DOHH2 (cell line): Measurements from ENCODE around the gene RGS7.
"Not testable (repeated sequence)": the region's sequence is repeated elsewhere in the genome, so short reads cannot be mapped to it uniquely, and the experiment has no call there.

ENCODE experiments used
- H3F3A ChIP-seq: fragments of 200-600 bp; sonication (generic), shearing (Covaris generic); 2 replicates; pipeline ENCODE4 v1.6.0; 2016; ENCODE audit warnings: antibody characterized with exemption, mild to moderate bottlenecking; ENCODE audit not compliant: control insufficient read depth, insufficient read depth
- H3K27ac ChIP-seq: fragments of 200-600 bp; sonication (generic); 2 replicates; pipeline ENCODE4 v1.5.1; 2014; ENCODE audit warnings: low read depth, mild to moderate bottlenecking, low read length, moderate library complexity
- H3K27me3 ChIP-seq: fragments of 200-600 bp; sonication (generic); 2 replicates; pipeline ENCODE4 v1.6.1; 2014; ENCODE audit warnings: mild to moderate bottlenecking, low read length, mixed read lengths; ENCODE audit not compliant: control insufficient read depth
- H3K36me3 ChIP-seq: fragments of 200-600 bp; sonication (generic); 2 replicates; pipeline ENCODE4 v1.6.1; 2014; ENCODE audit warnings: mild to moderate bottlenecking, low read length, moderate library complexity, mixed read lengths; ENCODE audit not compliant: control insufficient read depth
- H3K4me1 ChIP-seq: fragments of 200-600 bp; sonication (generic); 2 replicates; pipeline ENCODE4 v1.6.1; 2014; ENCODE audit warnings: mild to moderate bottlenecking, low read length, mixed read lengths; ENCODE audit not compliant: control insufficient read depth
- H3K4me2 ChIP-seq: fragments of 200-600 bp; sonication (generic); 2 replicates; pipeline ENCODE4 v1.6.0; 2014; ENCODE audit warnings: mild to moderate bottlenecking, low read length, moderate library complexity
- H3K4me3 ChIP-seq: fragments of 200-600 bp; sonication (generic); 2 replicates; pipeline ENCODE4 v1.5.1; 2014; ENCODE audit warnings: mild to moderate bottlenecking, low read length, mixed read lengths
- H3K79me2 ChIP-seq: fragments of 200-600 bp; sonication (generic); 2 replicates; pipeline ENCODE4 v1.6.1; 2014; ENCODE audit warnings: mild to moderate bottlenecking, low read length, mixed read lengths; ENCODE audit not compliant: control insufficient read depth
- H3K9me2 ChIP-seq: fragments of 200-600 bp; sonication (generic); replicated peaks from 2 replicates; pipeline ENCODE4 v1.6.1; 2014; ENCODE audit warnings: mild to moderate bottlenecking, low read length, mixed read lengths; ENCODE audit not compliant: control insufficient read depth
- H3K9me3 ChIP-seq: fragments of 200-600 bp; sonication (generic); 2 replicates; pipeline ENCODE4 v1.6.1; 2014; ENCODE audit warnings: antibody characterized with exemption, low read length, mixed read lengths; ENCODE audit not compliant: control insufficient read depth, insufficient read depth
- H4K20me1 ChIP-seq: fragments of 200-600 bp; sonication (generic); 2 replicates; pipeline ENCODE4 v1.6.0; 2014; ENCODE audit warnings: low read depth, mild to moderate bottlenecking, antibody characterized with exemption, low read length, moderate library complexity; ENCODE audit not compliant: control insufficient read depth, insufficient read depth
- EZH2phosphoT487 ChIP-seq: fragments of 200-600 bp; sonication (generic); IDR thresholded peaks from 2 replicates; pipeline ENCODE4 v1.6.1; 2017; ENCODE audit warnings: borderline replicate concordance, mild to moderate bottlenecking, antibody characterized with exemption, low read length, moderate library complexity, mixed read lengths
- TF ChIP-seq, protein P1 (sequence below): fragments of 200-600 bp; sonication (generic); IDR thresholded peaks from one replicate; pipeline ENCODE4 v1.5.1; 2014; ENCODE audit warnings: antibody characterized with exemption, mild to moderate bottlenecking, low read depth, low read length; ENCODE audit not compliant: poor library complexity, severe bottlenecking

The RGS7 gene

DNA sequence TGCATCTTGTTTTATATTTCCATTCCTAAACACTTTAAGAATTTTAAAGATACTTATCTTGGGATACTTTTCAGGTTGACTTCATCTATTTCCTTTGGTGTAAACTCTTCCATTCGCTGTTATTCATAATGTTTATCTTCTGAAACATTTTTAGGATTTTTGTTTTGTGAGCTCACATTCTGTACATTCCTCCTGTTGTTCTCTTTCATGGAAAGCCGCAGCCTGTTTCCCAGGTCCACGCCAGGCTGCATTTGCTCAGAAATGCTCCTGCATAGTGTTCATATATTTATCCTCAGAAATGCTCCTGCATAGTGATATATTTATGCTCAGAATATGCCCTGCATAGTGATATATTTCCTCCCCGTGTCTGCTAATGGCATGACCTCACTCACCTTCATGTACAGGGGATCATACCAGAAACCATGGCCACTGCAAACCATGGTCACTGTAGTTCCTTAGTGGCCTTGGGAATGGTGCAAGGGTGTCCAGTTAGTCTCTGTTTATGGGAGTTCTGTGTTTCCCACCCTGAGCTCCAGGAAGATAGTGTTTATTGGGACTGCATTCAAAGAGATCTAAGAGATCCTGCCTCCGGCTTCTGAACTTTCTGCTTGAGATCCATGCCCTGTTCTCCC, 591.2 kb downstream of the RGS7 start:
- no peaks in the 10 kb centered on the region for H4K20me1 ChIP-seq
- no peaks in the 10 kb centered on the region for H3F3A ChIP-seq
- H3K9me2 ChIP-seq: no peaks in the 10 kb centered on the region
- H3K27ac ChIP-seq: no peak overlapping the region
- H3K36me3 ChIP-seq: no peaks in the 10 kb centered on the region
- no peak overlapping the region for H3K4me3 ChIP-seq
- no peak overlapping the region for H3K4me2 ChIP-seq
- H3K27me3 ChIP-seq: 0 out of 2 replicates have a peak, but pooled peaks cover 3% of the 10 kb centered on the region
- H3K79me2 ChIP-seq: no peaks in the 10 kb centered on the region
- H3K9me3 ChIP-seq: no peaks in the 10 kb centered on the region
- TF ChIP-seq, protein P1, sequence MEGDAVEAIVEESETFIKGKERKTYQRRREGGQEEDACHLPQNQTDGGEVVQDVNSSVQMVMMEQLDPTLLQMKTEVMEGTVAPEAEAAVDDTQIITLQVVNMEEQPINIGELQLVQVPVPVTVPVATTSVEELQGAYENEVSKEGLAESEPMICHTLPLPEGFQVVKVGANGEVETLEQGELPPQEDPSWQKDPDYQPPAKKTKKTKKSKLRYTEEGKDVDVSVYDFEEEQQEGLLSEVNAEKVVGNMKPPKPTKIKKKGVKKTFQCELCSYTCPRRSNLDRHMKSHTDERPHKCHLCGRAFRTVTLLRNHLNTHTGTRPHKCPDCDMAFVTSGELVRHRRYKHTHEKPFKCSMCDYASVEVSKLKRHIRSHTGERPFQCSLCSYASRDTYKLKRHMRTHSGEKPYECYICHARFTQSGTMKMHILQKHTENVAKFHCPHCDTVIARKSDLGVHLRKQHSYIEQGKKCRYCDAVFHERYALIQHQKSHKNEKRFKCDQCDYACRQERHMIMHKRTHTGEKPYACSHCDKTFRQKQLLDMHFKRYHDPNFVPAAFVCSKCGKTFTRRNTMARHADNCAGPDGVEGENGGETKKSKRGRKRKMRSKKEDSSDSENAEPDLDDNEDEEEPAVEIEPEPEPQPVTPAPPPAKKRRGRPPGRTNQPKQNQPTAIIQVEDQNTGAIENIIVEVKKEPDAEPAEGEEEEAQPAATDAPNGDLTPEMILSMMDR: no peak
- TF ChIP-seq EZH2phosphoT487: no peak
- H3K4me1 ChIP-seq: no peaks in the 10 kb centered on the region

DNA sequence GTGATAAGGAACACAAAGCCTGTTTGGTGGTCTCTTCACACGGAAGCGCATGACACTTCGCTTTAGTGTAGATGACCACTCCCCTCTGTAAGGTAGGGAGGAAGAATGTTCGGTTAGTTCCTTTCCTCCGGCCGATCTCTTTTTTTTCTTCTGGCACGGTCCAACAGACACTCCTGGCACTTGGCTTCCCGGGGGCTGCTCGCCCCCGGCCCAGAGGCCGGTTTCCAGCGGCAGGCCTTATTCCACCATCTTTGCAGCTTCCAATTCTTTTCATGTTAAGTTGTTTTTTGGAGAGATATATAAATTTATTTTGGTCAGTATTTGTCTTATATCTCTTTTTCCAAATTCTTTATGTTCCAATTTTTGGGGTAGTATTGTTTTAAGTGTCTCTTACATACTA, 593.2 kb downstream of the RGS7 start:
- Histone ChIP-seq H3K27ac (no peak overlapping the region), H4K20me1 (no peaks in the 10 kb centered on the region), H3K4me3 (no peak overlapping the region), H3K27me3 (0 out of 2 replicates have a peak, but pooled peaks cover 3% of the 10 kb centered on the region), H3K79me2 (no peaks in the 10 kb centered on the region), H3K4me2 (no peak overlapping the region), H3K9me3 (no peaks in the 10 kb centered on the region), H3F3A (no peaks in the 10 kb centered on the region), H3K9me2 (no peaks in the 10 kb centered on the region), H3K36me3 (no peaks in the 10 kb centered on the region), H3K4me1 (no peaks in the 10 kb centered on the region)
- TF ChIP-seq, protein P1: no peak
- no peak for TF ChIP-seq EZH2phosphoT487

DNA sequence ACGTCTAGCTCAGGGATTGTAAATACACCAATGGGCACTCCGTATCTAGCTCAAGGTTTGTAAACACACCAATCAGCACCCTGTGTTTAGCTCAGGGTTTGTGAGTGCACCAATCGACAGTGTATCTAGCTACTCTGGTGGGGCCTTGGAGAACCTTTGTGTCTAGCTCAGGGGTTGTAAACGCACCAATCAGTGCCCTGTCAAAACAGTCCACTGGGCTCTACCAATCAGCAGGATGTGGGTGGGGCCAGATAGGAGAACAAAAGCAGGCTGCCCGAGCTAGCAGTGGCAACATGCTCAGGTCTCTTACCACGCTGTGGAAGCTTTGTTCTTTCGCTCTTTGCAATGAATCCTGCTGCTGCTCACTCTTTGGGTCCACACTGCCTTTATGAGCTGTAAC, 593.9 kb downstream of the RGS7 start:
- not testable (repeated sequence) for H3K36me3 ChIP-seq, H3K27ac ChIP-seq, H4K20me1 ChIP-seq, H3K4me1 ChIP-seq, H3K4me3 ChIP-seq, H3F3A ChIP-seq, H3K79me2 ChIP-seq, H3K4me2 ChIP-seq, H3K9me2 ChIP-seq, H3K27me3 ChIP-seq, H3K9me3 ChIP-seq

DNA sequence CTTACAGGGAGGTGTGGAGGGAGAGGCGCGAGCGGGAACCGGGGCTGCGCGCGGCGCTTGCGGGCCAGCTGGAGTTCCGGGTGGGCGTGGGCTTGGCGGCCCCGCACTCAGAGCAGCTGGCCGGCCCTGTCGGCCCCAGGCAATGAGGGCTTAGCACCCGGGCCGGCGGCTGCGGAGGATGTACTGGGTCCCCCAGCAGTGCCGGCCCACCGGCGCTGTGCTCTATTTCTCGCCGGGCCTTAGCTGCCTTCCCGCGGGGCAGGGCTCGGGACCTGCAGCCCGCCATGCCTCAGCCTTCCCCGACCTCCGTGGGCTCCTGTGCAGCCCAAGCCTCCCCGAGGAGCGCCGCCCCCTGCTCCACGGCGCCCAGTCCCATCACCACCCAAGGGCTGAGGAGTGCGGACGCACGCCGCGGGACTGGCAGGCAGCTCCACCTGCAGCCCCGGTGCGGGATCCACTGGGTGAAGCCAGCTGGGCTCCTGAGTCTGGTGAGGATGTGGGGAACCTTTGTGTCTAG, 594.5 kb downstream of the RGS7 start:
- H3K27ac ChIP-seq, H4K20me1 ChIP-seq, H3F3A ChIP-seq, H3K4me1 ChIP-seq, H3K4me2 ChIP-seq, H3K36me3 ChIP-seq, H3K9me3 ChIP-seq, H3K79me2 ChIP-seq, H3K4me3 ChIP-seq, H3K27me3 ChIP-seq, H3K9me2 ChIP-seq: not testable (repeated sequence)

DNA sequence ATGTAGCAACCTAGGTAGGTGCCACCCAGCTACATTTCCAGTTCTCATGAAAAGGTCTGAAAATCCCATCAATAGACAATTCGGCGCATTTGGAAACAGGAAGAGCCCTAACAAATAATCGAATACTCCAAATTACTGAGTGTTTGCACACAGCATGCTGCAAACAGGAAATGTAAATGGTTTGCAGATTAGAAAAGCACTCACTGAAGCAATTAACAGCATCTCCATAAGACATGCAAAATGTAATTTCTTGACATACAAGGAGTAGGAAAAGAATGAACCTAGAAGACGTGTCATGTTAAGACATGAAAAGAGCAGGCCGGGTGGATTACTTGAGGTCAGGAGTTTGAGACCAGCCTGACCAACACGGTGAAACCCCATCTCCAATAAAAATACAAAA, 598.2 kb downstream of the RGS7 start:
- H3K4me2 ChIP-seq, H3K27me3 ChIP-seq, H3K9me2 ChIP-seq, H3K4me1 ChIP-seq, H4K20me1 ChIP-seq, H3K79me2 ChIP-seq, H3F3A ChIP-seq, H3K27ac ChIP-seq, H3K36me3 ChIP-seq, H3K4me3 ChIP-seq, H3K9me3 ChIP-seq: not testable (repeated sequence)
